Neural cell (in vitro differentiated cells): ENCODE results near the gene TTC34. TPM values are rescaled to one million over a fixed set of nuclear protein-coding genes. Genes with fewer than 3 reads are reported as not detected.

Experiments used
- H2AFZ ChIP-seq: fragments of 200-600, 300-800 bp; sonication (generic), shearing (Covaris generic); 2 replicates; pipeline ENCODE4 v1.6.0; 2014; ENCODE audit warnings: low read depth, mild to moderate bottlenecking, antibody characterized with exemption, low read length, moderate library complexity
- H3F3A ChIP-seq: fragments of 200-600 bp; shearing (Covaris generic); 2 replicates; pipeline ENCODE4 v1.6.1; 2016; ENCODE audit warnings: mild to moderate bottlenecking, moderate library complexity, mixed read lengths, antibody characterized with exemption, low read length; ENCODE audit not compliant: insufficient read depth, poor library complexity, severe bottlenecking
- H3K27ac ChIP-seq: fragments of 200-600, 300-800 bp; sonication (generic), shearing (Covaris generic); 2 replicates; pipeline ENCODE4 v1.5.1; 2014; ENCODE audit warnings: mild to moderate bottlenecking, low read length, moderate library complexity
- H3K27me3 ChIP-seq: fragments of 300-800, 200-600 bp; sonication (generic), shearing (Covaris generic); 2 replicates; pipeline ENCODE4 v1.6.0; 2014; ENCODE audit warnings: mild to moderate bottlenecking, low read depth, low read length, moderate library complexity; ENCODE audit not compliant: insufficient read depth
- H3K36me3 ChIP-seq: fragments of 300-800, 200-600 bp; sonication (generic), shearing (Covaris generic); 2 replicates; pipeline ENCODE4 v1.5.1; 2014; ENCODE audit warnings: mild to moderate bottlenecking, antibody characterized with exemption, low read length, moderate library complexity; ENCODE audit not compliant: insufficient read depth
- H3K4me2 ChIP-seq: fragments of 300-800, 200-600 bp; sonication (generic), shearing (Covaris generic); 2 replicates; pipeline ENCODE4 v1.6.0; 2014; ENCODE audit warnings: mild to moderate bottlenecking, low read length
- H3K4me3 ChIP-seq: fragments of 300-800, 200-600 bp; sonication (generic), shearing (Covaris generic); 2 replicates; pipeline ENCODE4 v1.5.1; 2014; ENCODE audit warnings: mild to moderate bottlenecking, low read length, moderate library complexity
- H3K79me2 ChIP-seq: fragments of 200-600 bp; shearing (Covaris generic); replicated peaks from 2 replicates; pipeline ENCODE4 v1.6.0; 2014; ENCODE audit warnings: mild to moderate bottlenecking, low read length, moderate library complexity; ENCODE audit not compliant: insufficient read depth
- H3K9ac ChIP-seq: fragments of 300-800, 200-600 bp; sonication (generic), shearing (Covaris generic); 2 replicates; pipeline ENCODE4 v1.6.1; 2016; ENCODE audit warnings: mild to moderate bottlenecking, low read length, mixed read lengths
- H3K9me2 ChIP-seq: fragments of 200-600 bp; shearing (Covaris generic); 2 replicates; pipeline ENCODE4 v1.6.1; 2016; ENCODE audit warnings: mild to moderate bottlenecking, low read length, mixed read lengths; ENCODE audit not compliant: insufficient read depth
- H3K9me3 ChIP-seq: fragments of 200-600, 300-800 bp; sonication (generic), shearing (Covaris generic); 2 replicates; pipeline ENCODE4 v1.6.1; 2016; ENCODE audit warnings: mild to moderate bottlenecking, mixed run types, low read length, moderate library complexity, mixed read lengths
- H4K20me1 ChIP-seq: fragments of 200-600 bp; shearing (Covaris generic); 2 replicates; pipeline ENCODE4 v1.6.1; 2016; ENCODE audit warnings: mild to moderate bottlenecking, mixed run types; ENCODE audit not compliant: insufficient read depth
- EP300 ChIP-seq: fragments of 450-650 bp; conservative IDR thresholded peaks from 2 replicates; pipeline ENCODE4 v1.6.1; 2014; ENCODE audit warnings: antibody characterized with exemption, mild to moderate bottlenecking, moderate library complexity; ENCODE audit not compliant: poor library complexity, severe bottlenecking
- EZH2 ChIP-seq: fragments of 200-600, 300-800 bp; shearing (Covaris generic), sonication (generic); IDR thresholded peaks from 2 replicates; pipeline ENCODE4 v1.6.1; 2014; ENCODE audit warnings: antibody characterized with exemption, low read length, borderline replicate concordance, mild to moderate bottlenecking; ENCODE audit not compliant: insufficient read depth, poor library complexity, severe bottlenecking
- MXI1 ChIP-seq: fragments of 450-650 bp; conservative IDR thresholded peaks from 2 replicates; pipeline ENCODE4 v1.6.1; 2014; ENCODE audit warnings: antibody characterized with exemption, mild to moderate bottlenecking; ENCODE audit not compliant: poor library complexity, severe bottlenecking
- POLR2AphosphoS5 ChIP-seq: IDR thresholded peaks from 2 replicates; pipeline ENCODE4 v1.6.1; 2012
- RAD21 ChIP-seq: fragments of 450-650 bp; conservative IDR thresholded peaks from 2 replicates; pipeline ENCODE4 v1.6.1; 2014; ENCODE audit warnings: antibody characterized with exemption, mild to moderate bottlenecking, moderate library complexity
- SMC3 ChIP-seq: fragments of 450-650 bp; conservative IDR thresholded peaks from 2 replicates; pipeline ENCODE4 v1.6.1; 2014; ENCODE audit warnings: antibody characterized with exemption, mild to moderate bottlenecking, moderate library complexity; ENCODE audit not compliant: poor library complexity
- TAF1 ChIP-seq: IDR thresholded peaks from 2 replicates; pipeline ENCODE4 v1.6.1; 2012; ENCODE audit warnings: low read depth
- polyA plus RNA-seq: library from polyadenylated mRNA; depleted of rRNA; stranded (reverse); fragments of >200 nt; gene quantifications from 2 replicates; pipeline ENCODE4 v1.2.3, GENCODE V29; 2014
- TF ChIP-seq, protein P1 (sequence below): IDR thresholded peaks from 2 replicates; pipeline ENCODE4 v1.6.1; 2012; ENCODE audit warnings: borderline replicate concordance
- TF ChIP-seq, protein P2 (sequence below): fragments of 450-650 bp; IDR thresholded peaks from 2 replicates; pipeline ENCODE4 v1.5.1; 2014; ENCODE audit warnings: antibody characterized with exemption, mild to moderate bottlenecking, moderate library complexity; ENCODE audit not compliant: poor library complexity, severe bottlenecking

The TTC34 gene
- polyA plus RNA-seq, 1 donor from 2014 or later = 0.05 TPM

DNA sequence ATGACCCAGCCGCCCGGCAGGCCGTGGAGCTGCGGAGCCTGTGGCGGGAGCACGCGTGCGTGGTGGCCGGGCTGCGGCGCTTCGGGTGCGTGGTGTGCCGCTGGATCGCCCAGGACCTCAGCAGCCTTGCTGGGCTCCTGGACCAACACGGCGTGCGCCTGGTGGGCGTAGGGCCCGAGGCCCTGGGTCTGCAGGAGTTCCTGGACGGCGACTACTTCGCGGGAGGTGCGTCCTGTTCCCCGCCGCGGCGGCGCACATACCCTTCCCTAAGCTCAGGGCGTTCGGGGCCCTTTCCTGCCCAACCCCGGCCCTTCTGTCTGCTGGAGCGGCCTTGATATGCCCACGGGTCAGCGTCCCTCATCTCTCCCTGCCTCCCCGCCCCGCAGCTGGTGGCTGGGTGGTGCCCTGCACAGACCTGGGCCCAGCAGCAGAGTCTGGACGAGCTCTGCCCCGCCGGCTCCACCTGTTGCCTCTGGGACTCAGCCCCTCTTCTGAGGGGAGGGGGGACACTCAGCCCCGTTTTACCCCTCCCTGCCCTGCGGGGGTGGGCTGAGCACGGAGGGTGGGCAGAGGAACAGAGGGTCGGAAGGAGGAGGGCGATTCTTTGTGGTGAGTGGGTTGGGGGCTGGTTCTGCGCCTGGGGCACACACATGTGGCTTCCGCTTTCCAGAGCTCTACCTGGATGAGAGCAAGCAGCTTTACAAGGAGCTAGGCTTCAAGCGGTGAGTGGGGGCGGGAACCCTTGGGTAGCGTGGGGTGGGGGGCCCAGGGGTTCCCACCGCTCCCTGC, 214.2 kb downstream of the TTC34 start:
- peak; percentile 58 for TF ChIP-seq MXI1
- TF ChIP-seq, protein P1, sequence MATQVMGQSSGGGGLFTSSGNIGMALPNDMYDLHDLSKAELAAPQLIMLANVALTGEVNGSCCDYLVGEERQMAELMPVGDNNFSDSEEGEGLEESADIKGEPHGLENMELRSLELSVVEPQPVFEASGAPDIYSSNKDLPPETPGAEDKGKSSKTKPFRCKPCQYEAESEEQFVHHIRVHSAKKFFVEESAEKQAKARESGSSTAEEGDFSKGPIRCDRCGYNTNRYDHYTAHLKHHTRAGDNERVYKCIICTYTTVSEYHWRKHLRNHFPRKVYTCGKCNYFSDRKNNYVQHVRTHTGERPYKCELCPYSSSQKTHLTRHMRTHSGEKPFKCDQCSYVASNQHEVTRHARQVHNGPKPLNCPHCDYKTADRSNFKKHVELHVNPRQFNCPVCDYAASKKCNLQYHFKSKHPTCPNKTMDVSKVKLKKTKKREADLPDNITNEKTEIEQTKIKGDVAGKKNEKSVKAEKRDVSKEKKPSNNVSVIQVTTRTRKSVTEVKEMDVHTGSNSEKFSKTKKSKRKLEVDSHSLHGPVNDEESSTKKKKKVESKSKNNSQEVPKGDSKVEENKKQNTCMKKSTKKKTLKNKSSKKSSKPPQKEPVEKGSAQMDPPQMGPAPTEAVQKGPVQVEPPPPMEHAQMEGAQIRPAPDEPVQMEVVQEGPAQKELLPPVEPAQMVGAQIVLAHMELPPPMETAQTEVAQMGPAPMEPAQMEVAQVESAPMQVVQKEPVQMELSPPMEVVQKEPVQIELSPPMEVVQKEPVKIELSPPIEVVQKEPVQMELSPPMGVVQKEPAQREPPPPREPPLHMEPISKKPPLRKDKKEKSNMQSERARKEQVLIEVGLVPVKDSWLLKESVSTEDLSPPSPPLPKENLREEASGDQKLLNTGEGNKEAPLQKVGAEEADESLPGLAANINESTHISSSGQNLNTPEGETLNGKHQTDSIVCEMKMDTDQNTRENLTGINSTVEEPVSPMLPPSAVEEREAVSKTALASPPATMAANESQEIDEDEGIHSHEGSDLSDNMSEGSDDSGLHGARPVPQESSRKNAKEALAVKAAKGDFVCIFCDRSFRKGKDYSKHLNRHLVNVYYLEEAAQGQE = no peak
- no peak for TF ChIP-seq SMC3
- no peak for TF ChIP-seq EP300
- no peak for TF ChIP-seq RAD21
- Histone ChIP-seq H3F3A (no peaks in the 10 kb centered on the region), H3K9me3 (no peaks in the 10 kb centered on the region), H4K20me1 (no peaks in the 10 kb centered on the region), H3K27me3 (no peaks in the 10 kb centered on the region), H3K9ac (peak overlapping the region; percentile 85), H2AFZ (no peak overlapping the region), H3K4me2 (peak overlapping the region; percentile 57), H3K27ac (peak overlapping the region; percentile 80), H3K4me3 (peak overlapping the region; percentile 95), H3K9me2 (no peaks in the 10 kb centered on the region), H3K79me2 (no peaks in the 10 kb centered on the region), H3K36me3 (no peaks in the 10 kb centered on the region)

DNA sequence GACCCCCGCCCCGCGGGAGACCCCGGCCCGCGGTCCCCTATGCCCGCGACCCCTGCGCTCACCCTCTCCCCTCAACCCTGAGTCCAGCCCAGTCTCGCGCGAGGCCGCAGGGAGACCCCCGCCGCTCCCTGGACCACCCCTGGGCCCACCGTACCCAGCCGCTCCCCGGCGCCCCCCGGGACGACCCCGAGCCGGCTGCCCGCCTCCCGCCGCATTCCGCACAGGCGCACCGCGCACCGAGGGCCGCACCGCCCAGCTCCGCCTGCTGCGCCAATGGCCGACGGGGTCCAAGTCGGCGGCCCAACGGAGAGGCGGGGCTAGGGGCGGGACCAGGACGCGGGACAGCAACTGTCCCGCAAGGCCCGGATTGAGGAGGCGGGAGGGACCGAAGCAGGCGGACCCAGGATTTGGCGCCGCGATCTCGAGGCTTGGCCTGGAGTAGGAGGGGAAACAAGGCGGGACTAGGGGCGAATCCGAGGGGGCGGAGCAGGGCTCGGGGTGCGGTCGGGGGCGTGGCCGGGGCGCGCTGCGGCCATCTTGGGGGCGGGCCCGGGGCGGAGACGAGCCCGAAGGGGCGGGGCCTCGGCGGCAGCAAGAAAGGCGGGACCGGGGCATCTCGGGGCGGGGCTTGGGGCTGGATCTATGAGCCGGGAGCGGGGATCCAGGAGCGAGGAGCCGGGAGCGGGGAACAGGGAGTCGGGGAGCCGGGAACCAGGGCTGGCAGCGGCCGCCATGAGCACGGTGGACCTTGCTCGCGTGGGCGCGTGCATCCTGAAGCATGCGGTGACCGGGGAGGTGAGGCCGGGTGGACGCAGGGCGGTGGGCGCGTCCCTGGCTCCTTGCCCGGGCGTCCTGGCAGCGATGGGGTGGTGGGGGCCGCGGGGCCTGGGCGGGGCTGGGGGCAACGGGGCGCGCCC, 215.1 kb downstream of the TTC34 start, which contains the start of gene PRXL2B:
Gene PRXL2B, plus strand, starts transcription at position 624 of the 917 bp plus-strand sequence. Its CDS starts 109 bp downstream, at position 733.
- no peaks in the 10 kb centered on the region for H3F3A ChIP-seq
- TF ChIP-seq, protein P1 = peak; percentile 54
- TF ChIP-seq RAD21 = no peak
- TF ChIP-seq, protein P2, sequence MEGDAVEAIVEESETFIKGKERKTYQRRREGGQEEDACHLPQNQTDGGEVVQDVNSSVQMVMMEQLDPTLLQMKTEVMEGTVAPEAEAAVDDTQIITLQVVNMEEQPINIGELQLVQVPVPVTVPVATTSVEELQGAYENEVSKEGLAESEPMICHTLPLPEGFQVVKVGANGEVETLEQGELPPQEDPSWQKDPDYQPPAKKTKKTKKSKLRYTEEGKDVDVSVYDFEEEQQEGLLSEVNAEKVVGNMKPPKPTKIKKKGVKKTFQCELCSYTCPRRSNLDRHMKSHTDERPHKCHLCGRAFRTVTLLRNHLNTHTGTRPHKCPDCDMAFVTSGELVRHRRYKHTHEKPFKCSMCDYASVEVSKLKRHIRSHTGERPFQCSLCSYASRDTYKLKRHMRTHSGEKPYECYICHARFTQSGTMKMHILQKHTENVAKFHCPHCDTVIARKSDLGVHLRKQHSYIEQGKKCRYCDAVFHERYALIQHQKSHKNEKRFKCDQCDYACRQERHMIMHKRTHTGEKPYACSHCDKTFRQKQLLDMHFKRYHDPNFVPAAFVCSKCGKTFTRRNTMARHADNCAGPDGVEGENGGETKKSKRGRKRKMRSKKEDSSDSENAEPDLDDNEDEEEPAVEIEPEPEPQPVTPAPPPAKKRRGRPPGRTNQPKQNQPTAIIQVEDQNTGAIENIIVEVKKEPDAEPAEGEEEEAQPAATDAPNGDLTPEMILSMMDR = no peak
- TF ChIP-seq SMC3 = peak; percentile 7
- peak; percentile 56 for TF ChIP-seq MXI1
- TF ChIP-seq POLR2AphosphoS5 = peak; percentile 72
- no peak for TF ChIP-seq EP300
- TF ChIP-seq TAF1 = no peak
- no peak for TF ChIP-seq EZH2
- H3K36me3 ChIP-seq = no peaks in the 10 kb centered on the region
- no peaks in the 10 kb centered on the region for H3K27me3 ChIP-seq
- no peaks in the 10 kb centered on the region for H3K9me2 ChIP-seq
- H3K9ac ChIP-seq = peak within 1 kb of the TSS; percentile 85
- H3K4me2 ChIP-seq = peak within 1 kb of the TSS; percentile 97
- H2AFZ ChIP-seq = peak within 1 kb of the TSS; percentile 65
- H3K4me3 ChIP-seq = peak within 1 kb of the TSS; percentile 95
- H3K79me2 ChIP-seq = no peaks in the 10 kb centered on the region
- no peaks in the 10 kb centered on the region for H4K20me1 ChIP-seq
- no peaks in the 10 kb centered on the region for H3K9me3 ChIP-seq
- H3K27ac ChIP-seq = peak within 1 kb of the TSS; percentile 80
